SKM-1 (cell line): ENCODE data around the gene PPP1R12C.

Source experiments
- DNase-seq: peaks from one replicate; lab custom pipeline; 2025; ENCODE audit not compliant: unreplicated experiment; lab: John Stamatoyannopoulos, UW

Gene PPP1R12C

DNA sequence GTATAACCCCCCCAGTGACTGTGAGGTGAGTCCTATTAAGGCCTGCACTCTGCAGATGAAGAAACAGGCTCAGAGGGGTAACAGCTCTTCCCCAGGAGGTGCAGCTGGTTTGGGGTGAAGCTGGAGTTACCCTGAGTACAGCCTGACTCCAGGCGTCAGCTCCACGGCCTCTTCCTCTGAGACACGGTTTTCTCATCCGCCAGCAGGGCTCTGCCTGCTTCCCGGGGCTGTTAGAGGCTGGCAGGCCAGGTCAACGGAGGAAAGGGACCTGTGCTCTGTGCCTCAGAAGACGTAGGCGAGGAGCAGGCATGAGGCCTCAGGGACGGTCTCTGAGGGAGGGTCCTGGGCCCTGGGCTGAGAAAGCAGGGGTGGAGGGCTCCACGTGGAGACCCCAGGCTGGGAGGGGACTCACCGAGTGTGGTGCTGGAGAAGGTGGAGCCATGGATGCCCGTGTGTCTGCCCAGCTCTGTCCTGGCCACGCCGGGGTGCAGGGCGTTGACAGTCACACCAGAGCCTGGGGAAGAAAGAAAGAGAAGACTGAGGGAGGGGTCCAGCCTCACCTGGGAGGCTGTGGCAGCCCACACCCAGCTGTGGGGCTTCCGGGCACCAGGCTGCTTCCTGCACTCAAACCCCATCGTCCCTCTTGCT, 70.3 kb downstream of the PPP1R12C start:
- DNase-seq: no peak

- DNase-seq: no peak
Measured at GRCh38 chr19:55044771-55045716, 72.4 kb downstream of the PPP1R12C start.

- DNase-seq: no peak
Measured at GRCh38 chr19:55044286-55044685, 73.2 kb downstream of the PPP1R12C start.

GRCh38 chr19:55042688-55043087, 74.7 kb downstream of the PPP1R12C start:
- DNase-seq: no peak

GRCh38 chr19:55042344-55042678, 75.1 kb downstream of the PPP1R12C start:
- DNase-seq: no peak

DNA sequence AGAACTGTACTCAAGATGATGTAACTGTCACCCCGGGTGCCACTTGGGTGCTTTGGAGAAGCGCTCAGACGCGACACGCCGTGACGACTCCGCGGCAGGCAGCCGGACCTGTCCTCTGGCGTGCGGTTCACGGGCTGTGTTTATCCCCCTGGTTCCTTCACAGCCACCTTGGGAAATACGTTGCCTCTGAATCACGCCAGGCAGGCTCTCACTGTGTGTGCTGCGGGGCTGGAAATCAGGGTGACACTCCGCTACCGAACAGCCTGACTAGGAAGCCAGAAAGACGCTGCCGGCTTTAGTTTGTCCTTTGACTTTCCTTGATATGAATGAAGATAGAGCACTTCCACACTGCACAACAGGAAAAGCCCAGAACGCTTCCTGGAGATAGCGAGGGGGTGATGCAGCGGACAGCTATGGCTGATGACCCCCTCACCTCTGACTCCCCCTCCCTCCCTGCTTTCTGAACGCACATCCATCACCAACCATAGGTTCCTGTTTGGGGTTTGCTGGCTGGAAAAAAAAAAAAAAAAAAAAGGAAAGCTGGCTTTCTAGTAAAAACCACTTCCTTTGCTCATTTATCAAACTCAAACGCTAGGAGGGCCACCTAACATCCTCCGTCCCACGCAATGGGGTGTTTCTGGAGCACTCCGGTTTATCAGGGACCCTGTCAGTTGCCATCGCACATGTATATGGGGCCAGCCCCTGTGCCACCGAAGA, 75.7 kb downstream of the PPP1R12C start:
- DNase-seq: no peak

GRCh38 chr19:55041244-55041626, 76.2 kb downstream of the PPP1R12C start:
- no peak for DNase-seq
